ENCODE results near the gene ADAR. TPM values are rescaled to one million over a fixed set of nuclear protein-coding genes. Genes with fewer than 3 reads are reported as not detected.

The ADAR gene
- total RNA-seq, 1 experiment from 2014 or later: 221 TPM

DNA sequence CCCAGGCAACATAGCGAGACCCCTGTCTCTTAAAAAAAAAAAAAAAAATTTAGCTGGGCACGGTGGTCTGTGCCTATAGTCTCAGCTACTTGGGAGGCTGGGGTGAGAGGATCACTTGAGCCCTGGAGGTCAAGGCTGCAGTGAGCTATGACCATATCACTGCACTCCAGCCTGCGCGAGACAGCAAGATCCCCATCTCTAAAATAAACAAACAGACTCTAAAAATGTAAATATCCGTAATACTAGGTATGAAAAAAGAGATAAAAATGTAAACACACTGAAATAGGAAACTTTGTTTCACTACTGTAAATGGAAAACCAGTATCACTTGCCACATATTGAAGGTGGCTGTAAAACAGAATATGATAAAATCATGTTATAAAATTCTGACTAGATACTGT, 17.2 kb downstream of the ADAR start:
- ChIA-PET CTCF (no interaction called here), POLR2A (no interaction called here)
- no peak for TF ChIP-seq ZNF671 (CRISPR knock-in tag; IDR thresholded peaks at IDR 0.05)
- no peak for TF ChIP-seq ZNF423 (CRISPR knock-in tag; IDR thresholded peaks at IDR 0.05)
- TF ChIP-seq OVOL2 (CRISPR knock-in tag; IDR thresholded peaks at IDR 0.05; ENCODE audit: borderline replicate concordance): no peak
- TF ChIP-seq RORB (CRISPR knock-in tag; IDR thresholded peaks at IDR 0.05): no peak
- TF ChIP-seq, protein P1, sequence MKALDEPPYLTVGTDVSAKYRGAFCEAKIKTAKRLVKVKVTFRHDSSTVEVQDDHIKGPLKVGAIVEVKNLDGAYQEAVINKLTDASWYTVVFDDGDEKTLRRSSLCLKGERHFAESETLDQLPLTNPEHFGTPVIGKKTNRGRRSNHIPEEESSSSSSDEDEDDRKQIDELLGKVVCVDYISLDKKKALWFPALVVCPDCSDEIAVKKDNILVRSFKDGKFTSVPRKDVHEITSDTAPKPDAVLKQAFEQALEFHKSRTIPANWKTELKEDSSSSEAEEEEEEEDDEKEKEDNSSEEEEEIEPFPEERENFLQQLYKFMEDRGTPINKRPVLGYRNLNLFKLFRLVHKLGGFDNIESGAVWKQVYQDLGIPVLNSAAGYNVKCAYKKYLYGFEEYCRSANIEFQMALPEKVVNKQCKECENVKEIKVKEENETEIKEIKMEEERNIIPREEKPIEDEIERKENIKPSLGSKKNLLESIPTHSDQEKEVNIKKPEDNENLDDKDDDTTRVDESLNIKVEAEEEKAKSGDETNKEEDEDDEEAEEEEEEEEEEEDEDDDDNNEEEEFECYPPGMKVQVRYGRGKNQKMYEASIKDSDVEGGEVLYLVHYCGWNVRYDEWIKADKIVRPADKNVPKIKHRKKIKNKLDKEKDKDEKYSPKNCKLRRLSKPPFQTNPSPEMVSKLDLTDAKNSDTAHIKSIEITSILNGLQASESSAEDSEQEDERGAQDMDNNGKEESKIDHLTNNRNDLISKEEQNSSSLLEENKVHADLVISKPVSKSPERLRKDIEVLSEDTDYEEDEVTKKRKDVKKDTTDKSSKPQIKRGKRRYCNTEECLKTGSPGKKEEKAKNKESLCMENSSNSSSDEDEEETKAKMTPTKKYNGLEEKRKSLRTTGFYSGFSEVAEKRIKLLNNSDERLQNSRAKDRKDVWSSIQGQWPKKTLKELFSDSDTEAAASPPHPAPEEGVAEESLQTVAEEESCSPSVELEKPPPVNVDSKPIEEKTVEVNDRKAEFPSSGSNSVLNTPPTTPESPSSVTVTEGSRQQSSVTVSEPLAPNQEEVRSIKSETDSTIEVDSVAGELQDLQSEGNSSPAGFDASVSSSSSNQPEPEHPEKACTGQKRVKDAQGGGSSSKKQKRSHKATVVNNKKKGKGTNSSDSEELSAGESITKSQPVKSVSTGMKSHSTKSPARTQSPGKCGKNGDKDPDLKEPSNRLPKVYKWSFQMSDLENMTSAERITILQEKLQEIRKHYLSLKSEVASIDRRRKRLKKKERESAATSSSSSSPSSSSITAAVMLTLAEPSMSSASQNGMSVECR (CRISPR knock-in tag; IDR thresholded peaks at IDR 0.05; ENCODE audit: borderline replicate concordance): no peak
- TF ChIP-seq ESRRA (CRISPR knock-in tag; IDR thresholded peaks at IDR 0.05; ENCODE audit: borderline replicate concordance): no peak
- no peak for TF ChIP-seq FOXK1 (CRISPR knock-in tag; IDR thresholded peaks at IDR 0.05)
- TF ChIP-seq TEAD1 (CRISPR knock-in tag; IDR thresholded peaks at IDR 0.05): no peak
- no peak for TF ChIP-seq ZNF232 (CRISPR knock-in tag; IDR thresholded peaks at IDR 0.05)
- TF ChIP-seq, protein P2, sequence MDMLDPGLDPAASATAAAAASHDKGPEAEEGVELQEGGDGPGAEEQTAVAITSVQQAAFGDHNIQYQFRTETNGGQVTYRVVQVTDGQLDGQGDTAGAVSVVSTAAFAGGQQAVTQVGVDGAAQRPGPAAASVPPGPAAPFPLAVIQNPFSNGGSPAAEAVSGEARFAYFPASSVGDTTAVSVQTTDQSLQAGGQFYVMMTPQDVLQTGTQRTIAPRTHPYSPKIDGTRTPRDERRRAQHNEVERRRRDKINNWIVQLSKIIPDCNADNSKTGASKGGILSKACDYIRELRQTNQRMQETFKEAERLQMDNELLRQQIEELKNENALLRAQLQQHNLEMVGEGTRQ (CRISPR knock-in tag; IDR thresholded peaks at IDR 0.05): no peak
- TF ChIP-seq ZNF121 (CRISPR knock-in tag; IDR thresholded peaks at IDR 0.05): no peak
- TF ChIP-seq, protein P3, sequence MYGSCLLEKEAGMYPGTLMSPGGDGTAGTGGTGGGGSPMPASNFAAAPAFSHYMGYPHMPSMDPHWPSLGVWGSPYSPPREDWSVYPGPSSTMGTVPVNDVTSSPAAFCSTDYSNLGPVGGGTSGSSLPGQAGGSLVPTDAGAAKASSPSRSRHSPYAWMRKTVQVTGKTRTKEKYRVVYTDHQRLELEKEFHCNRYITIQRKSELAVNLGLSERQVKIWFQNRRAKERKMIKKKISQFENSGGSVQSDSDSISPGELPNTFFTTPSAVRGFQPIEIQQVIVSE (CRISPR knock-in tag; IDR thresholded peaks at IDR 0.05; ENCODE audit: borderline replicate concordance): no peak
- TF ChIP-seq, protein P4, sequence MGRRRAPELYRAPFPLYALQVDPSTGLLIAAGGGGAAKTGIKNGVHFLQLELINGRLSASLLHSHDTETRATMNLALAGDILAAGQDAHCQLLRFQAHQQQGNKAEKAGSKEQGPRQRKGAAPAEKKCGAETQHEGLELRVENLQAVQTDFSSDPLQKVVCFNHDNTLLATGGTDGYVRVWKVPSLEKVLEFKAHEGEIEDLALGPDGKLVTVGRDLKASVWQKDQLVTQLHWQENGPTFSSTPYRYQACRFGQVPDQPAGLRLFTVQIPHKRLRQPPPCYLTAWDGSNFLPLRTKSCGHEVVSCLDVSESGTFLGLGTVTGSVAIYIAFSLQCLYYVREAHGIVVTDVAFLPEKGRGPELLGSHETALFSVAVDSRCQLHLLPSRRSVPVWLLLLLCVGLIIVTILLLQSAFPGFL (CRISPR knock-in tag; IDR thresholded peaks at IDR 0.05; ENCODE audit: borderline replicate concordance): no peak
- TF ChIP-seq, protein P5, sequence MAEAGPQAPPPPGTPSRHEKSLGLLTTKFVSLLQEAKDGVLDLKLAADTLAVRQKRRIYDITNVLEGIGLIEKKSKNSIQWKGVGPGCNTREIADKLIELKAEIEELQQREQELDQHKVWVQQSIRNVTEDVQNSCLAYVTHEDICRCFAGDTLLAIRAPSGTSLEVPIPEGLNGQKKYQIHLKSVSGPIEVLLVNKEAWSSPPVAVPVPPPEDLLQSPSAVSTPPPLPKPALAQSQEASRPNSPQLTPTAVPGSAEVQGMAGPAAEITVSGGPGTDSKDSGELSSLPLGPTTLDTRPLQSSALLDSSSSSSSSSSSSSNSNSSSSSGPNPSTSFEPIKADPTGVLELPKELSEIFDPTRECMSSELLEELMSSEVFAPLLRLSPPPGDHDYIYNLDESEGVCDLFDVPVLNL (CRISPR knock-in tag; IDR thresholded peaks at IDR 0.05; ENCODE audit: borderline replicate concordance, low read depth): no peak
- TF ChIP-seq, protein P6, sequence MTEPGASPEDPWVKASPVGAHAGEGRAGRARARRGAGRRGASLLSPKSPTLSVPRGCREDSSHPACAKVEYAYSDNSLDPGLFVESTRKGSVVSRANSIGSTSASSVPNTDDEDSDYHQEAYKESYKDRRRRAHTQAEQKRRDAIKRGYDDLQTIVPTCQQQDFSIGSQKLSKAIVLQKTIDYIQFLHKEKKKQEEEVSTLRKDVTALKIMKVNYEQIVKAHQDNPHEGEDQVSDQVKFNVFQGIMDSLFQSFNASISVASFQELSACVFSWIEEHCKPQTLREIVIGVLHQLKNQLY (CRISPR knock-in tag; IDR thresholded peaks at IDR 0.05): no peak
- no peak for TF ChIP-seq MXD4 (CRISPR knock-in tag; IDR thresholded peaks at IDR 0.05; ENCODE audit: borderline replicate concordance)
- TF ChIP-seq, protein P7, sequence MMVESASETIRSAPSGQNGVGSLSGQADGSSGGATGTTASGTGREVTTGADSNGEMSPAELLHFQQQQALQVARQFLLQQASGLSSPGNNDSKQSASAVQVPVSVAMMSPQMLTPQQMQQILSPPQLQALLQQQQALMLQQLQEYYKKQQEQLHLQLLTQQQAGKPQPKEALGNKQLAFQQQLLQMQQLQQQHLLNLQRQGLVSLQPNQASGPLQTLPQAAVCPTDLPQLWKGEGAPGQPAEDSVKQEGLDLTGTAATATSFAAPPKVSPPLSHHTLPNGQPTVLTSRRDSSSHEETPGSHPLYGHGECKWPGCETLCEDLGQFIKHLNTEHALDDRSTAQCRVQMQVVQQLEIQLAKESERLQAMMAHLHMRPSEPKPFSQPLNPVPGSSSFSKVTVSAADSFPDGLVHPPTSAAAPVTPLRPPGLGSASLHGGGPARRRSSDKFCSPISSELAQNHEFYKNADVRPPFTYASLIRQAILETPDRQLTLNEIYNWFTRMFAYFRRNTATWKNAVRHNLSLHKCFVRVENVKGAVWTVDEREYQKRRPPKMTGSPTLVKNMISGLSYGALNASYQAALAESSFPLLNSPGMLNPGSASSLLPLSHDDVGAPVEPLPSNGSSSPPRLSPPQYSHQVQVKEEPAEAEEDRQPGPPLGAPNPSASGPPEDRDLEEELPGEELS (CRISPR knock-in tag; IDR thresholded peaks at IDR 0.05): no peak
- TF ChIP-seq, protein P8, sequence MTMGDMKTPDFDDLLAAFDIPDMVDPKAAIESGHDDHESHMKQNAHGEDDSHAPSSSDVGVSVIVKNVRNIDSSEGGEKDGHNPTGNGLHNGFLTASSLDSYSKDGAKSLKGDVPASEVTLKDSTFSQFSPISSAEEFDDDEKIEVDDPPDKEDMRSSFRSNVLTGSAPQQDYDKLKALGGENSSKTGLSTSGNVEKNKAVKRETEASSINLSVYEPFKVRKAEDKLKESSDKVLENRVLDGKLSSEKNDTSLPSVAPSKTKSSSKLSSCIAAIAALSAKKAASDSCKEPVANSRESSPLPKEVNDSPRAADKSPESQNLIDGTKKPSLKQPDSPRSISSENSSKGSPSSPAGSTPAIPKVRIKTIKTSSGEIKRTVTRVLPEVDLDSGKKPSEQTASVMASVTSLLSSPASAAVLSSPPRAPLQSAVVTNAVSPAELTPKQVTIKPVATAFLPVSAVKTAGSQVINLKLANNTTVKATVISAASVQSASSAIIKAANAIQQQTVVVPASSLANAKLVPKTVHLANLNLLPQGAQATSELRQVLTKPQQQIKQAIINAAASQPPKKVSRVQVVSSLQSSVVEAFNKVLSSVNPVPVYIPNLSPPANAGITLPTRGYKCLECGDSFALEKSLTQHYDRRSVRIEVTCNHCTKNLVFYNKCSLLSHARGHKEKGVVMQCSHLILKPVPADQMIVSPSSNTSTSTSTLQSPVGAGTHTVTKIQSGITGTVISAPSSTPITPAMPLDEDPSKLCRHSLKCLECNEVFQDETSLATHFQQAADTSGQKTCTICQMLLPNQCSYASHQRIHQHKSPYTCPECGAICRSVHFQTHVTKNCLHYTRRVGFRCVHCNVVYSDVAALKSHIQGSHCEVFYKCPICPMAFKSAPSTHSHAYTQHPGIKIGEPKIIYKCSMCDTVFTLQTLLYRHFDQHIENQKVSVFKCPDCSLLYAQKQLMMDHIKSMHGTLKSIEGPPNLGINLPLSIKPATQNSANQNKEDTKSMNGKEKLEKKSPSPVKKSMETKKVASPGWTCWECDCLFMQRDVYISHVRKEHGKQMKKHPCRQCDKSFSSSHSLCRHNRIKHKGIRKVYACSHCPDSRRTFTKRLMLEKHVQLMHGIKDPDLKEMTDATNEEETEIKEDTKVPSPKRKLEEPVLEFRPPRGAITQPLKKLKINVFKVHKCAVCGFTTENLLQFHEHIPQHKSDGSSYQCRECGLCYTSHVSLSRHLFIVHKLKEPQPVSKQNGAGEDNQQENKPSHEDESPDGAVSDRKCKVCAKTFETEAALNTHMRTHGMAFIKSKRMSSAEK (CRISPR knock-in tag; IDR thresholded peaks at IDR 0.05; ENCODE audit: borderline replicate concordance): no peak
- TF ChIP-seq, protein P9, sequence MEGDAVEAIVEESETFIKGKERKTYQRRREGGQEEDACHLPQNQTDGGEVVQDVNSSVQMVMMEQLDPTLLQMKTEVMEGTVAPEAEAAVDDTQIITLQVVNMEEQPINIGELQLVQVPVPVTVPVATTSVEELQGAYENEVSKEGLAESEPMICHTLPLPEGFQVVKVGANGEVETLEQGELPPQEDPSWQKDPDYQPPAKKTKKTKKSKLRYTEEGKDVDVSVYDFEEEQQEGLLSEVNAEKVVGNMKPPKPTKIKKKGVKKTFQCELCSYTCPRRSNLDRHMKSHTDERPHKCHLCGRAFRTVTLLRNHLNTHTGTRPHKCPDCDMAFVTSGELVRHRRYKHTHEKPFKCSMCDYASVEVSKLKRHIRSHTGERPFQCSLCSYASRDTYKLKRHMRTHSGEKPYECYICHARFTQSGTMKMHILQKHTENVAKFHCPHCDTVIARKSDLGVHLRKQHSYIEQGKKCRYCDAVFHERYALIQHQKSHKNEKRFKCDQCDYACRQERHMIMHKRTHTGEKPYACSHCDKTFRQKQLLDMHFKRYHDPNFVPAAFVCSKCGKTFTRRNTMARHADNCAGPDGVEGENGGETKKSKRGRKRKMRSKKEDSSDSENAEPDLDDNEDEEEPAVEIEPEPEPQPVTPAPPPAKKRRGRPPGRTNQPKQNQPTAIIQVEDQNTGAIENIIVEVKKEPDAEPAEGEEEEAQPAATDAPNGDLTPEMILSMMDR (IDR thresholded peaks at IDR 0.05): no peak
- Mint-ChIP-seq H3K9me3 (no peaks in the 10 kb centered on the region), H3K4me3 (no peak overlapping the region), H3K27me3 (ENCODE audit: low read depth) (no peaks in the 10 kb centered on the region), H3K4me1 (no peaks in the 10 kb centered on the region), H3K36me3 (peaks cover 83% of the 10 kb centered on the region), H3K27ac (no peak overlapping the region)
- DNase-seq (ENCODE audit: low spot score) (no peak), ATAC-seq (no peak)

Data from WTC11 (cell line).